NCI-H345 treated with DMSO at 0.1 percent for 48 hours (cell line): Measurements from ENCODE around the gene FOXK1.

Experiments used
- DNase-seq: peaks from one replicate; lab custom pipeline; 2025; ENCODE audit not compliant: unreplicated experiment; lab: John Stamatoyannopoulos, UW

FOXK1 gene

GRCh38 chr7:4720225-4720624, 38.1 kb downstream of the FOXK1 start:
- DNase-seq = no peak

- no peak for DNase-seq
Observed at GRCh38 chr7:4722308-4722707, 40.2 kb downstream of the FOXK1 start.

DNA sequence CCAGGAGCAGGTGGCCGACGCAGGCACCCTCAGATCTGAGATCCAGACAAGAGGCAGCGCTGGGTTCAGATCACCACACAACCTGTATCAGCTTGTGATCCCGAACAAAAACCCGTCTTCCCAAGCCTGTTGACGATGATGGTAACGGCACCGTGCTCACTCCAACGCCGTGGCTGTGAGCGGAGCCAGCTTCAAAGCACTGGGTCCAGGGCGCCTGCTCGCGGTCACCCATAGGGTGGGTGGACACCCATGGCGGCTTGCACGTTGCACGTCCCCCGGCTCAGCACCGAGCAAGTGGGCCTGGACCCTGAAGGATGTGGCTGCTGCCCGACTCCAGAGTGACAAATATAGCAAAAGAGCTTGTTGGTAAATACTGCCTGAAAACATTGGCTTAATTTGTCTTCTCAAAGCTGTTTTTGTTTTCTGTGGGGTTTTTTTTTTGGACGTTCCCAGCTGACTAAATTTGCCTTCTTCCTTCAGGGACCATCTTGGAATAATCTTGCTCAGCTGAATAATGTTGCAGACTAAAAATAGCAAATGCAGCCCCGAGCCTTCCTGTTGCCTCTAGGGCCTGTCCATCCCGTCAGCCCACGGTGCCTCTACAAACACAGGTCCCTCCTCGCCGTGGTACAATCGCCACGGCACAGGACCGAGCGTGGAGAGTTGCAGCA, 41.0 kb downstream of the FOXK1 start:
- no peak for DNase-seq

DNA sequence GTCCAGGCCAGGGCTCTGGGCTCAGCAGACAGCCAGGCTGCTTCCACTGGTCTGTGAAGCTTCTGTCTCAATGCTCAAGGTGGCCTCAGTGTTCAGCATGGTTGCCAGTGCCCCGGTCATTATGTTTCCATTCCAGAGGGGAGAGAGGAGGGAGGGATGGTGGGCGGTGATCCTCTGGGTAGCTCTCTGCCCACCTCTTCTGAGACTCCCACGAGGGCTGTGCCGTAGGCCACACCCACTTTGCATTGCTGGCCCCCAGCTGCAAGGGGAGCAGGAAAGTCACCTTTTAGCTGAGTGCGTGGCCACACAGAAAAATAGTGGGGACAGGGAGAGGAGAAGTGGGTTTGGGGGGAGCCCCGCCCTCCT, 42.5 kb downstream of the FOXK1 start:
- no peak for DNase-seq

DNA sequence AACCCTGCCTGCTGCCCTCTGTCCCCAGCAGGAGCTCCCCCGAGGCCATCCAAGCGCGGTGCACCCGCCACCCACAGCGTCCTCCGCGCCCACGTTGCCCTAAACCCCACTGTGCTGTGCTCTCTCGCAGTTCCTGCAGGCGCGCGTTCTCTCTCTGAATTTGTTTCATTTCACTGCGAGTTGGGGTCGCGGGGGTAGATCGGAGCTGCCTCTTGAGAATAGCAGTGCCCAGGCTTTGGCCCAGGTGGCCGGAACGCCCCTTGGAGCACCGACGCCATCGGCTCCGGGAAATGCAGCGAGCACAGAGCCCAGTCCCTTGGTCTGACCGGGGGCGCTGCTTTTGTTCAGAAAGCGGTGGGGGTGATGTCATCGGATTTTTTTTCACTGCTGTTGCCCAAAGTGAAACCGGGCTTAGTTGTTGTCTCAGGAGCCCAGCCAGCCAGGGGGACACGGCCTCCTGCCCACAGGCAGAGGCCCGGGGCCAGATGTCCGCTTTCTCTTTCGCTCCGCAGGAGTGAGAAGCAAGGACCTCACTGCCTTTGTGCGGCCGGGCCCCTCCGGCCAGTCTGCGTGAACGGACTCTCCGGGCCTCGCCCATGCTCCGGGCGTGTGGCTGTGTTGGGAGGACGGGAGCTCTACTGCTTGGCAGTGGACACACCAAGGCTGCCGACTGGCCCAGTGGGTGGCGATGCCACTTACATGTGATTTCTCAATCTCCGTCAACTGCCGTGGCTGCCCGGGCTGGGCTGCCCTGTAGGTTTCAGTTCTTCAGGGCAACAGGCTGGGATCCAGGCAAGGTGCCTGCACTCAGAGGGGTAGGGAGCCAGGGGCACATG, 43.1 kb downstream of the FOXK1 start:
- DNase-seq = no peak

DNA sequence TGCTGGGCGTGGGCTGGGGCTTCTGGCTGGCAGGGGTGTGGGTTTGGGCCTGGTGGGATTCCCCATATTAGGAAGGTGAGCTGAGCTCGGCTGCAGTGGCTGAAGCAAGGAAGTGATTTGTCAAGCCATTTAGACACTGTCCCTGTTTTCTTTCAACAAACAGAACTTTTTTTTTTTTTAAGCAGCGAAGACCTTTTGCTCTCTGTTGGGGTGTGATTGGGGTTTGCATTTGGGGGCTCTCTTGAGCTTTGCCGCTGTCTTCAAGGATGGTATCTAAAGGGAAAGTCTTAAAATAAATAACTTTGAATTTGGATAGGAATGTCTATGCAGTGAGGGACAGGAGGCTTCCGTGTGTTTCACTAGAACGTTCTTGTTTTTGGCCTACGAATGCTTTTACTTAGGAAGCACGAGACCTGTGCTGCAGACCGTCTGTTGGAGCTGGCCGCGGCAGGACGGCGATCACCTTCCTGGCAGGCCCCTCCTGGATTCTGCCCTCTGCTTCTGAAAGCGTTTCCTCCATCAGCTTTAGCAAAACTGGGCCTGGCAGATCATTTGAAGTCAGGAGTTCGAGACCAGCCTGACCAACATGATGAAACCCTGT, 43.9 kb downstream of the FOXK1 start:
- no peak for DNase-seq

GRCh38 chr7:4726566-4726965, 44.5 kb downstream of the FOXK1 start:
- DNase-seq = no peak

DNA sequence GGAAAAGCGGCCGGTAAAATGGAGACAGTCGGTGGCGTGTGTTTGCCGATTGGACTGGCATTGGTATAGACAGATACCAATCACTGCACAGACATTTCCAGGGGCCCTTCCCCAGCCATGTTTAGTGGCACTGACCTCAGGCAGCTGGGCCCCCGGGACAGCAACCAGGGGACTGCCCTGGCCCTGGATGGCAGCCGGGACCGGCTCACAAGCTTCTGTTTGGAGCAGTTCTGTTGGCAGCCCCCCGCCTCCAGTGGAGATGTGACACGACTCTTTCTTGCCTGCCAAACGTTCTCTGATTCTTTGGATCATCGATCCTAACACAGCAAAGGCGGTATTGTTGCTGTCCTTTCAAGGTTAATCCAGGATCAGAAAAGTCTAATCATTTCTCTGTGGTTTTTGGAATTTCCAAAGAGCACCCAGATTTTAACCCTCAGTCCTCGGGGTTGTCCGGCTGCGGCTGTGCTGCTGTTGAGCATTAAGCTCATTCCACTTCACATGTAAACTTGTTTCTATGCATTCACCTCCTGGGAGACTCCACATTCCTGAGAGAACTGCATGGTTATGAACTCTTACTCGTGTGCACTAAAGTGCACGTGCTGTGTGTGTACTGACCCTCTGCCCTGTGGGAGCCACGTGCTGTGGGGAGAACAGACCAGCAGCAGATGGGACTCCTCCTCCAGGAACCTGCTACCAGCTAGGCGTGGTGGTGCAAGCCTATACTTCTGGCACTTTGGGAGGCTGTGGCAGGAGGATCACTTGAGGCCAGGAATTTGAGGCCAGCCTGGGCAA, 46.0 kb downstream of the FOXK1 start:
- no peak for DNase-seq

- DNase-seq = no peak
Observed at GRCh38 chr7:4729266-4729665, 47.2 kb downstream of the FOXK1 start.

DNA sequence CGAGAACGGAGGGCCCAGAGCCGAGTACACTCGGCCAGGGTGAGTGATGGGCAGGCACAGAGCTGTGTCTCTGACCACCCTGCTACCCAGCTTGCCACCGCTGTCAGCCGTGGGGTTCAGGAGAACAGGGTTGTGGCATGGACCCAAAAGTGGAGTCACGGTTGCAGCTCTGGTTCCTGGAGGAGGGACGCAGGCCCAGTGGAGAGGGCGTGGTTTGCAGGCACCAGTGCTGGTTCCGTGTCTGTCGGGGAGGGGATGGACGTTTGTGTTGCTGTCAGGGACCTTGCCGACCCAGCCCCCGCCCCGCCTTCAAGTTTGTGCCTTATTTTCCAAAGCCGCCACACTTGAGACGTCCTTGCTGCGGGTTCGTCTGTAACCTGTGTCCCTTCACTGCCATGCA, 48.2 kb downstream of the FOXK1 start:
- DNase-seq = no peak

- no peak for DNase-seq
Observed at GRCh38 chr7:4730971-4731370, 48.9 kb downstream of the FOXK1 start.

GRCh38 chr7:4731803-4732202, 49.7 kb downstream of the FOXK1 start:
- DNase-seq = no peak

- DNase-seq = no peak
Observed at GRCh38 chr7:4733936-4734528, 51.9 kb downstream of the FOXK1 start.

- DNase-seq = no peak
Observed at GRCh38 chr7:4734587-4735345, 52.7 kb downstream of the FOXK1 start.

DNA sequence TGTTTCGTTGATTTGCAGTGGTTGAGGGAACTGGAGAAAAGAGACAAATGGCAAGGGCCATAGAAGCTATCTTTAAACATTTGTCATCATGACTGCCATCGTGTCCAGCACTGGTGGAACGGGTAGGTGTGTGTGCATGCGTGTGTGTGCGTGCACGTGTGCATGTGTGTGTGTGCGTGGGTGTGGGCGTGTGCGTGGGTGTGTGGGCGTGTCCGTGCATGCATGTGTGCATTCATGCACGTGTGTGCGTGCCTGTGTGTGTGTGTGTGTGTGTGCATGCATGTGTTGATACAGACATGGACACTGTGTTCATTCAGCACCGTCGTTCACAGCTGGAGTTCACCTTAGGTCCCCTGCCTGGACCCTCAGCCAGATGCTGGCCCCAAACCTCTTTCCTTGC, 55.2 kb downstream of the FOXK1 start:
- DNase-seq = no peak

DNA sequence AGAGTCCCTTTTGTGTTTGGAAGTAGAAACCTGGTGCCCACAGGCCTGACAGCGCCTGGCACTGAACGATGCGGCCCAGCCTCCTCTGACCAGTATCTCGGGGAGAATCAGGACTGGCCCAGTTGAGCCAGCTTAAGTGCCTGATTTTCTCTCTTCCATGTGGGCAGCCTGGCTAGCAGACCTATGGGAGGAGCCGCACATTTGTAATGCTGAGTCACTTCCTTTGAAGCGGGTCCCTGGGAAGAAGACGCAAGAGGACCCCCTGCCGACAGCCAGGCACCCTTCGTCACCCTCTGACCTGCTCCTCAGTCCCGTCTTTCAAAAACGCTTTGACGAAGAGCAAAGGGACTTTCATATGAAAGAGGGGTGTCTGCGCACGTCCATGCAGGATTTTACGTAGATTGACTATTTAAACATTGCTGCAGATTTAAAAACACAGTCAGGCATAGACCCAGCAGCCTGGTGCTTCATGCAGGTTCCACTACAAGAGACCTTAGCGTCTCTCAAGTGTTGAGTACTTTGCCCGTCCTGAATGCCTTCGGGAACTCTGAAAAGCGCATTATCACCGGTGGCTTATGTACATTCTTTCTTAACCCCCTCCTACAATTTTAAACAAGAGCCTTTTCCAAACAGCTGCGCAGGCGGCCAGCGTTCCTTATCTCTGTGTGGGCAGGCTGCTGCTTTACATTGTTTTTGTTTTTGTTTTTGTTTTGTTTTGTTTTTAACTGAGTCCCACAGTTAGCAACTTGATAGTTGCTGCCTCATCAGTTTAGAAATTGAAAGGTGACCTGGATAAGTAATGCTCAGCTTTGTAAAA, 56.8 kb downstream of the FOXK1 start:
- no peak for DNase-seq

DNA sequence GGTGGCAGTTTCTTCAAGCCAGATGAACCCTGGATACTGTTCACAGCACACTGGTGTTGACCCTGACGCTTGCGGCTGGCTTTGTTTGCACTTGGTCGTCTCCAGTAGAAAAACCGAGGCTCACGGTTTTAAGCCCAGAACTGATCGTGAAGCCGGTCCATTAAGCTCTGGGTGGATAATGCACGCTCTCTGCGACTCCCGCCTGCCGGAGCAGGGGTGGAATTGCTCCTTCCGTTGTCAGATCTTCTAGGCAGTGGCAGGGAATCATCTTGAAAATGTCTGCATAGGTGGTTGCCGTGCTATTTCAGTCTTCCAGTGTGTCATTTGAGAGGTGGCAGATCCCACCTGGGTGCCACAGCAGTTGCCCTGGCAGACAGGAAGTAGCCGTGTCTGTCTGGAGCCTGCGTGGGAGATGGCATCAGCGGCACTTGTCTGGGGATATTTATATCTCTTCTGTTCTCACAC, 57.5 kb downstream of the FOXK1 start:
- no peak for DNase-seq

DNA sequence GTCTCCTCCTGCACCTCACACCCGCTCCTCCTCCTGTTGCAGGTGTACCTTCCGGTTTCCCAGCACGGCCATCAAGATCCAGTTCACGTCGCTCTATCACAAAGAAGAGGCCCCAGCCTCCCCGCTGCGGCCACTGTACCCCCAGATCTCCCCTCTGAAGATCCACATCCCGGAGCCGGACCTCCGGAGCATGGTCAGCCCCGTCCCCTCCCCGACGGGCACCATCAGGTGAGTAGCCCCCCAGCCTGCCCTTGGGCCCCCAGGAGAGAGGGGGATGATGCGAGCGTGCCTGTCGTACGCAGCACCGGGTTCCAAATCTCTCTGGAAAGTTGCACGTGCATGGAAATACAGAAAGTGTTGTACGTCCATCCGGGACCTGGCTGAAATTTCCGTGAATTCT, 58.7 kb downstream of the FOXK1 start:
- DNase-seq = no peak

- DNase-seq = no peak
Observed at GRCh38 chr7:4742051-4742573, 60.0 kb downstream of the FOXK1 start.
